GM18870 (cell line): ENCODE results near the gene NRGN.

Experiments used
- ATAC-seq: cut with Tn5 transposase; IDR thresholded peaks from one replicate; pipeline ENCODE4 v1.9.1; 2021; ENCODE audit warnings: moderate library complexity; ENCODE audit not compliant: unreplicated experiment

Gene NRGN

DNA sequence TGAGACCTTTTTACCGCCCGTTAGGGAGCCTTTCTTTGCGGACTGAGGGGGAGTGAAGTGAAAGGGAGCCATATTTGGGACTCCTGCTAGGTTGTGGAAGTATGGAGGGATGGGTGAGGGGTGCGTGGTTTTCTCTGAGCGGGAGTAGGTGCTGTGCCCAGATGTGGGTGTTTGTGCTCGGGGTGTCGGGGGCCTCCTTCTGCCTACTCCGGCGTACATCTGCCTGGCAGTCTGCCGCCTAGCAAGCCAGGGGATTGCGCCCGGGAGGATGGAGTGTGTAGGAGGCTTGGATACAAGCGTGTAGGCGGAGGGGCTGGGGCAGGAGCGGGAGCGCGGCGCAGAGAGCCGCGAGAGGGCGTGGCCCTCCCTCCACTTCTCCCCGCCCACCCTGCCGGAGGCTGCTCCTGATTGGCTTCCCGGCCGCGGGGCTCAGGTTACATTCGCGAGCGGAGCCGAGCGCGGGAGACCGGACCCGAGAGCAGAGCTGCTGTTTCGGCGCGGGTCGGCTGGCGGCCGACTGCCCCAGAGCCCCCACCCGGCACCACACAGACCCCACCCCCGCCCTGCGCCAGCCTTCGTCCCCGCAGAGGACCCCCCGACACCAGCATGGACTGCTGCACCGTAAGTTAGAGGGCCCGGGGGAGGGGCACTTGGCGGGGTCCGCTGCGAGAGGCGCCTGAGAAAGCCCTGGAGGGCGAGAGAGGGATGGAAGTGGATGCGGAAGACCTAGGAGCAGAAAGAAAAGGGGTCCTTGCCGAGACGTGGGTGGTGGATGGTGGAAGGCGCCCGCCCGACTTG lies at the start of gene NRGN:
NRGN (plus strand) TSS at position 464 of the 798 bp plus-strand sequence; CDS start at position 607, 143 bp downstream.
- ATAC-seq = peak; percentile 80

DNA sequence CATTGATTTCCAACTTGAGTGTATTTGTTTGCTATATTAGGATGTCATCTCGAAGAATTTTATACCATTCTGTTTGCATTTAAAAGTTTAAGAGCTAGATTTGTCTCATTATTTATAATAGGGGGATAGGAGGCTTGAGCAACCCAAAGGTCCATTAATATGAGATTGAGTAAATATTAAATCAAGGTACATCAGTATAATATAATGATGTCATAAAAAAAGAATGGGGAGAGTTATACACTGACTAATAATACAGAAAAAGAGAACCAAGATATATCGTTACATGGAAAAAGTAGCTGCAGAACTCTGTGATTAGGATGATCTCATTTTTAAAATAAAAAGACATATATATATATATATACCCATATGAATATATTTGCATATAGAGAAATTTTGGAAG lies 46.6 kb upstream of the NRGN start:
- ATAC-seq = no peak

- no peak for ATAC-seq
Observed at GRCh38 chr11:124699547-124699946, 40.2 kb upstream of the NRGN start.

GRCh38 chr11:124700028-124700427 lies 39.7 kb upstream of the NRGN start:
- ATAC-seq = no peak

DNA sequence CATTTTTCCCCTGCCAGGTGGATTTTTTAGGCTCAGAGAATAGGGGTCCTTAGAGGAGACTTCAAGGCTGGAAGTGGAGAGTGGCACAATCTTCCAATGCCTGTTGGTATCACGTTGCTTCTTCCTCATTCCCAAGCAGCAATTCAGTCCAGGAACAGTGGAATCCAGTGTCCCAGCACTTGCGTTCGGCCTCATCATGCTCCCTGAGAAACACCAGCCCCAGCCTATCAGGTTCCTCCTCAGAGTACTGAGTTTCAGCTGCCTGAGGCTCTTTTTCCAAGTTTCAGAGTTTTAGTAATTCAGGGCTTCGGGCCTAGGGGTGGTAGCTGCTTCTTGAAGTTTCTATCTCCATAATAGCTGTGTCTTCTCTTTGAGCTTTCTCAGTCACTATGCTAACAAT lies 31.9 kb upstream of the NRGN start:
- no peak for ATAC-seq

DNA sequence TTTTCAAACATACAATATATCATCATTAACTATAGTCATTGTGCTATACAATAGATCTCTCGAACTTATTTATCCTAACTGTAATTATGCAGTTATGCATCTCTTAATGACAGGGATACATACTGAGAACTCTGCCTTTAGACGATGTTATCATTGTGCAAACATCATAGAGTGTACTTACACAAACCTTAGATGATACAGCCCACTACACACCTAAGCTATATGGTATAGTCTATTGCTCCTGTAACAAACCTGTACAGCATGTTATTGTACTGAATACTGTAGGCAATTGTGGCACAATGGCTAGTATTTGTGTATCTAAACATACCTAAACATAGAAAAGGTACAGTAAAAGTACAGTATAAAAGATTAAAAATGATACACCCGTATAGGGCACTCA lies 27.4 kb upstream of the NRGN start:
- no peak for ATAC-seq

GRCh38 chr11:124716591-124716990 lies 23.2 kb upstream of the NRGN start:
- ATAC-seq = no peak

- ATAC-seq = peak; percentile 70
Observed at GRCh38 chr11:124717421-124717785, 22.3 kb upstream of the NRGN start.

DNA sequence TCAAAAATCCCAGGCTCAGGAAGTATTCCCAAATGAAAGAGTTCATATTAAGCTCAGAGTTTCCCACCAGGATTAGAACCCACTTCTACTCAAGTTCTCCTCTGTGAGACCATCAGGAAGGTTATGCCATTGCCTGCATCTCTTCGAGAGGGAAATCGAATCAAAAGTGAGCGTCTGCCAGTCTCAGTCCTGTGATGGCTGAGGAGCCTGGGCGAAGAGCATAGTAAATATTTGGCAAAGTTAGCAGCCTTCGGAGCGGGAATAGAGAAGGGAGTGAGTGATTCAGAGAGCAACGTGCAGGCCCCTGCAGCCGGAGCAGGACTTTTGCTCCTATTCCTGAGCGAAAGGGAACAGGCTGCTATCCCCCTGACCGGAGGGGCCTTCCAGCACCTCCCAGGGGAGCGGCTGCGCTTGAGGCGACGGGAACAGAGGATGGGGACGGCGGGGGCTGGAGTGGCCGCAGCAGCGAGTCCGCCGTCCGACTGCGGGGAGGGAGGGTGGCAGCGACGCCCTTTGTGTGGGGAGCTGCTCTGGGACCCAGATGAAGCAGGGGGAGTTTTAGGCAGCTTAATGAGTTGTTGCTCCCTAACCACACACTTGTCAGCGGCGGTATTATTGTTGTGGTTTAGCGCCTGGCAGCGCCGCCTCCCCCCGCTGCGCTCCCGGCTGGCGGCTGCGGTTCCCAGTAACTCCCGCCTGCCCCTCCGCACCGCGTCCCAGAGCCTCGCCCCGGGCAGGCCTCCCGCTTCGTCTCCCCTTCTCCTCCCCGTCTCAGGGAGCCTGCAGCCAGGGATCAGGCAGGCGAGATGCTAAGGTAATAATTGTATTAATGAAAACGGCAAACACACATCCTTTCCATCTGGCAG lies 21.7 kb upstream of the NRGN start:
- no peak for ATAC-seq

GRCh38 chr11:124718801-124719200 lies 20.9 kb upstream of the NRGN start:
- no peak for ATAC-seq

- ATAC-seq = no peak
Observed at GRCh38 chr11:124719534-124719933, 20.2 kb upstream of the NRGN start.

DNA sequence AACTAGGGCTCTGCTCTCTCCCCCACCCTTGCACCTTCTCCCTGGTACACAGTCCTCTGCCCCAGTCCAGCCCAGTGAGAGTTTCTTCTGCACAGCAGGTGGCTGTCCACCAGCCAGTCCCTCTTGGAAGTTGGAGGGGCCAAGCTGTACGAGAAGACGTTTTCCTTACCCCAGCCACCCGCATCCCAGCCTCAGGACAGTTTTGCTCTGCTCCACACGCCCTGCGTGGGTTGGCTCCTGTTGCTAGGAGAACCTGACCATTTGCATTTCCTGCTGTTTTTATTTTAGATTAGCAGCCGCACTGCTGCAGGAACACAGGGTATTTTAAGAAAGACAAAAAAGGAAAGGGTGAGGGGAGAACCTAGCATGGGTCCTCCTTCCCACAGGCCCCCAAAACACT lies 17.6 kb upstream of the NRGN start:
- no peak for ATAC-seq

DNA sequence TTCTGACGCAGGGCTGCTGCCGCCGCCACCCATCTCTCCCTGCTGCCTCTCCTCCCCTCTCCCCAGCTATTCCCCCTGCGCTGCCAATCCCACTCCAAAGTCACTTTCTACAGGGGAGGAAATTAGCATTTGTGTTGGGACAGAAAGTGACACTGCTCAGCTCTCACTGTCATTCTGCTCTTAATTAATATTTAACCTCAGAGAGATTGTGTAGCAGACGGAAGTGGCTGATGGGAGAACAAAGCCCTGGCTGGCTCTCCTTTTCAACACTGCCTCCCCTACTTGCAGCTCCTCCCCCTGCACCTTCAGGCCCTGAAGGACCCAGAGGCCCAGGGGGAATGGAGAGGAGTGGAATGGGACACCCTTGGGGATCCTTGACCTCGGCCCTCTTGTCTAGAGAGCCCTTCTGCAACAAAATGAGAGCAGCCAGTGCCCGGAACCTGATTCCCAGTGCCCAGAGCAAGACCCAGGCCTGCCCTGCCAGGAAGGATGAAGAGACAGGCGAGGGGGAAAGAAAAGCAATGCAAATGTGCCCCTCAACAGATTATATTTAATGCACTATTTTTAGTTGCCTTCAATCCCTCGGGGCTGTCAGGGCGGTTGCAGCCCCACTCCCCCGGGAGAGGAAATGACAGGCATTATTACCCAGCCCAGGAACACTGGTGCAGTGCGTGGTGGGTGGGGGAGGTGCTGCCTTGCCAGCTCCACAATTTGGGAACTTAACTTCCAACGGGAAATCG lies 14.6 kb upstream of the NRGN start:
- ATAC-seq = peak; percentile 98

DNA sequence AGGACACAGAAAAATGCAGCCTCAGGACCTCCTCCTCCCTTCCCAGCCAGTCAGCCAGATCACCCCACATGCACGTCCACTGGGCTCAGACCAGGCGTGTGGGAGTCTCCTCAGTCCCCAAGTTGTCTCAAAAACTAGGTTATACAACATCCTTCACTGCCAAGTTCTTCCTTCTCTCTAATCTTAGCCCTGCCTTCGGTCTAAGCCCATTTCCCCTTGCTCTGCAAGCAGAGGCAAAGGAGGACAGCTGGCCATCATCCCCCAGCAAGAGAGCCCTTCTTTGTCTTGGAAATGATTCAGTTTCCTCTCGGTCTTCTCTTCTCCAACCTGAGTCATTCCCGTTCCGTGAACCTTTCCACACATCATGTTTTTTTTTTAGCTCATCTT lies 14.0 kb upstream of the NRGN start:
- no peak for ATAC-seq

DNA sequence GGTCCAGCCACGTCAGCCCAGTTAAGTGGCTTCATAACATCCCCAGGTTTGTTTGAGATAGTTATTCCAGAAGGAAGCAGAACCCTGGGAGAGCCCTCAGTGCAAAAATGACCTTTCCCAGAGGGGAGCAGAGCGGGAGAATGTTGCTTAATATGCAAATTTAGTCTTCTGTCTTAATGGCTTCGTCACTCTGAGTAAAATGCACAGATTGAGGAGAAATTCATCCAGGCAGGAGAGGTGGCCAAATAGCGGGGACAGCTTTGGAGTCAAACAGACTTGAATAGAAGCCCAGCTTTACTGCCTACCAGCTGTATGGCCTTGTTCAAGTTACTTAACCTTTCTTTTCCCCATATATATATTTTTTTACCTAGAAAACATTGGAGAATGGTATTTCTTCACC lies 12.3 kb upstream of the NRGN start:
- no peak for ATAC-seq

GRCh38 chr11:124728134-124728533 lies 11.6 kb upstream of the NRGN start:
- ATAC-seq = no peak

GRCh38 chr11:124729571-124729970 lies 10.2 kb upstream of the NRGN start:
- ATAC-seq = no peak

DNA sequence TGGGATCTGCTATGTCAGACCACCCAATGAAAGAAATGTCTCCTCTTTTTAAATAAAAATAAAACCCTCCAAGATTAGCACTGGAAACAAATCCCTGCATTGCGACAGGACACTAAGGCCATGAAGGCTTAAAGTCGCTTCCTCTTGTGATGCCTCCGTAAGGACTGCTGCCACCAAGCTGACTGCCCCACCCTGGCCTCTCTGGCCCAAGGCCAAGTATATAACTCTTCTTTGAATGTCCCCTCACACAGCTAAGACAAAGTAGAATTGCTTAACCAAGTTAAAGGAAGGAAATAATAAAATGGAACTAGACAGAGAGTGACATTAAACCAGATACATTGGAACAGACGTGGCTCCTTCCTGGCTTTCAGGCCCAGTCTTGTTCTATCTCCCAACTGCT lies 7.5 kb upstream of the NRGN start:
- no peak for ATAC-seq

DNA sequence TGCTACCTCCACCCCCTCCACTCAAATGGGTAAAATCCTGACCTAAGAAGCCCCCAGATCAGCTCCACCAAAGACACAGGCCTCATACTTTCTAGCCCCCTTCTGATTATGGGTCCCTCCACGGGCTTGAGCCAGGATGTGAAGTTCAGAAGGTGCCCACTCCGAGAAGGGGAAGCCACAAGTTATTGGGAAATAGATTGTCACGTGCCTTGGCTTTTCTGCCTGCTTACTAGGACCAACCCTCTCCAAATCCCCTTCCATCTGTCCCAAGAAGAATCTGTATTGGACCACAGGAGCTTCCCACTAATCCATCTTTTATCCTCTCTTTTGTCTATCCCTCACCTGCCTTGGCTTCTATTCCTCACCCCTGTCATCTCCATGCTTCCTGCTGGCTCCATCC lies 3.0 kb upstream of the NRGN start:
- ATAC-seq = no peak

DNA sequence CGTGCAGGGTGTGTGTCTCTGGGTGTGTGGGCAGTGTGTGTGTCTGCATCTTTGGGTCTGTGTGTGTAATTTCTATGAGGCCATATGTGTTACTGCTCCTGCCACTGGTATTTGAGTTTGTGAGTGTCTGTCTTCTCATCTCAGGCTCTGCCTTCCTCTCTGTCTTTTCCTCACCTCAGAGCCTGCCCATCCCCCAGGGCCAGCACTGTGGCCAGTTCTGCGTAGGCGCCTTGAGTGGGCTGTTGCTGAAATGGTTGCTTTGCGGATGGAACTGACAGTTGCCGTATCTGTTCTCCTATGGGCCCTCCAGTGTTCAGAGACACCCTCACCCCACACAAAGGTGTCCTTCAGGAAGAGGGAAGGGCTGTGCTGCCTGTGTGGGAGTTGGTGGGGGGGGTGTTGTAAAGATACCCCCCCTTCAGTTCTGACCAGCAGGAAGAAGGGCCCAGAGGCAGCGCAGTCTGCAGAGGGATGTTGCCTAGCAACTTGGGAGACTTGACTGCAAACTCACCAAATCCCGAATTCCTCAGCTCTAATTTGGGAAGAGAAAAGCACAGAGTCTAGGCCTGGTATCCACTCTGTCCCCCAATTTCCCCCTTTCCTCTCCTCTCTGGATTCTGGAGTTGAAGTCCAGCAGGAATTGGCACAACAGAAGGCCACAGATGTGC lies 2.0 kb upstream of the NRGN start:
- no peak for ATAC-seq
